SJCRH30 (cell line): Measurements from ENCODE around the gene SLC45A1. TPM values are rescaled to one million over a fixed set of nuclear protein-coding genes. Genes with fewer than 3 reads are reported as not detected.

Experiments
- DNase-seq, 2 experiments: peaks; one replicate each; pipeline ENCODE4 v3.0.0-alpha.2; 2015 to 2020
- H3K27ac ChIP-seq: fragments of 250-450 bp; sonication (Bioruptor Pico); 2 replicates; pipeline ENCODE4 v1.5.1; 2020; ENCODE audit warnings: mild to moderate bottlenecking, moderate library complexity
- H3K27me3 ChIP-seq: fragments of 250-450 bp; sonication (Bioruptor Pico); 2 replicates; pipeline ENCODE4 v1.5.1; 2020; ENCODE audit warnings: mild to moderate bottlenecking, moderate library complexity
- H3K36me3 ChIP-seq: fragments of 250-450 bp; sonication (Bioruptor Pico); 2 replicates; pipeline ENCODE4 v1.5.1; 2020; ENCODE audit warnings: mild to moderate bottlenecking, moderate library complexity
- H3K4me1 ChIP-seq: fragments of 250-450 bp; sonication (Bioruptor Pico); 2 replicates; pipeline ENCODE4 v1.5.1; 2020; ENCODE audit warnings: mild to moderate bottlenecking, moderate library complexity
- H3K4me3 ChIP-seq: fragments of 250-450 bp; sonication (Bioruptor Pico); 2 replicates; pipeline ENCODE4 v1.5.1; 2020; ENCODE audit warnings: mild to moderate bottlenecking, moderate library complexity
- H3K9me3 ChIP-seq: fragments of 250-450 bp; sonication (Bioruptor Pico); replicated peaks from 2 replicates; pipeline ENCODE4 v1.5.1; 2020; ENCODE audit warnings: mild to moderate bottlenecking, moderate library complexity
- total RNA-seq: library from RNA; depleted of rRNA; stranded (reverse); fragments of >200 nt; shearing (Covaris generic); gene quantifications from 2 replicates; pipeline ENCODE4 v1.2.3, GENCODE V29; 2014

Gene SLC45A1
- total RNA-seq, 1 experiment from 2014 or later: 2.8 TPM

DNA sequence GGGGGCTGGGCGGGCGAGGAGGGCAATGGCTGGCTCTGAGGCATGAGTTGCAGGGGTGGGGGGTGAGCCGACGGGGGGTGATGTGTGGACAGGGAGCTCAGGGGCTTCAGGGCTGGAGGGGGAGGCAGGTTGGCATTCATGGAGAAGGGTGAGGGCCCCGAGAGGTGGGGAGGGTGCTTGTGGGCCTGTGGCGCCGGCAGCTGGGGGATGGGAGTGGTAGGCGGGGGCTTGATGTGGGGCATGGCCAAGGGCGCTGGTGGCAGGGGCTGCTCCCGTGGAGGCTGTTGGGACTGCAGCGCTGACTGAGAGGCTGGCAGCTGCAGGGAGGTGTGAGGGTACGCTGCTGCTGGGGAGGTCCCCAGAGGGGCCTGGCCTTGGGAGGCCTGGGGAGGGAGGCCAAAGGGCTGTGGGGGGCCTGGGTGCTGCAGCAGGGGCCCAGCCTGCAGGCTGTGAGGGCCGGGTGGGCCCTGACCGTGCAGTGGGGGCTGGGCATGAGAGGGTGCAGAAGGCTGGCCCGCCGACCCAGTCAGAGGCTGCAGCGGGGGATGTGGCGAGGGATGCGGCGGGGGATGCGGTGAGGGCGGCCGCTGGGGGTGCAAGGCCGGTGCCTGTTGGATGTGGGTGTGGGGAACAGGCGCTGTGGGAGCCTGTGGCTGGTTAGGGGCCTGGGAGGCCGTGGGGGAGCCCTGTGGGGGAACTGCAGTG is 42.7 kb downstream of the SLC45A1 start:
- H3K4me3 ChIP-seq: no peak overlapping the region
- H3K27me3 ChIP-seq: no peaks in the 10 kb centered on the region
- no peaks in the 10 kb centered on the region for H3K4me1 ChIP-seq
- no peak for DNase-seq
- H3K9me3 ChIP-seq: no peaks in the 10 kb centered on the region
- peaks cover 59% of the 10 kb centered on the region for H3K36me3 ChIP-seq
- no peak overlapping the region for H3K27ac ChIP-seq

DNA sequence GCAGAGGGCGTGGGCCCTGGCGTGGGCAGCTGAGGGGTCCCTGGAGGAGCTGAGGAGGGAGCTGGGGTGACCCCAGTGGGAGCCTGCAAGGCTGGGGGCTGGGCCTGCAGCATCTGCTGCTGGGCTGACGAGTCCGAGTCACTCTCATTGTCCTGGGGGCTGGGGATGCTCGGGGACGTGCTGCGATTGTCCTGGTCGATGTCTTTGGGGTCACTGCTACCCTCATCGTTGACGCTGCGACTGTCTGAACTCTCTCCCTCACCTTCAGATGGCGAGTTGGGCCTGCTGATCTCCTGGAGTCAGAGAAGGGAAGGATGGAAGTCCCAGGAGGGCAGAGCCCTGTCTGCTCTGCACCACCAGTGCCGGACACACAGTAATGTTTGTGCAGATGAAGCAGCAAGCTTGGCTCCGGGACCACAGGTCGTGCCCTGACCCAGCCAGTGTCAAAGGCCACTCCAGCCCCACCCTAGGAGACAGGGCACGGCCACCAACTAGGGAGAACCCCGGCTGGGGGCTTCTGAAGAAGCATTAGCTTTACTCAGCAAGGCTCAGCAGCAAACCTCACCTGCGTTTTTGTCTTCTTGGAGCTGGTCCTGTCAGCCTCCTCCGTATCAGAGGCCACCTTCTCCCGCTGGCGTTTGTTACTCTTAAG is 43.4 kb downstream of the SLC45A1 start:
- no peaks in the 10 kb centered on the region for H3K9me3 ChIP-seq
- no peaks in the 10 kb centered on the region for H3K4me1 ChIP-seq
- DNase-seq: no peak
- no peak overlapping the region for H3K27ac ChIP-seq
- H3K36me3 ChIP-seq: peaks cover 61% of the 10 kb centered on the region
- H3K4me3 ChIP-seq: no peak overlapping the region
- no peaks in the 10 kb centered on the region for H3K27me3 ChIP-seq

DNA sequence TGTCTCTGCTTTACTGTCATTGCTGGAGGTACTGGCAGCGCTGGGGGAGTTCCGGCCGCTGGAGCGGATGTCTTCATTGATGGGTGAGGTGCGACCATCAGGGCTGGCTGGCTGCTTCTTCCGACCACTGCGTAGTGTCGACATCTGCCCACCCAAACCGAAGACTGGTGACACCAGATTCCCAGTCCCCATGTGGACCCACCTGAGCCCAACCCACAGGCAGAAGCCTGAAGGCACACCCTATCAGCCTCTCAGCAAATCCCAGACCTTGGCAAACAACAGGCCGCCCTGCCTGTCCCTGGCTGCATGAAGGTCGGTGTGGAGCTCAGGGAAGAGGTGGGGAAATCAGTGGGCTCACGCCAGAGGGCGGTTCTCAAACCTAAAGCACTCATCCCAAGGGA is 44.8 kb downstream of the SLC45A1 start:
- Histone ChIP-seq H3K27me3 (no peaks in the 10 kb centered on the region), H3K4me3 (no peak overlapping the region), H3K27ac (no peak overlapping the region), H3K9me3 (no peaks in the 10 kb centered on the region), H3K36me3 (peaks cover 63% of the 10 kb centered on the region), H3K4me1 (no peaks in the 10 kb centered on the region; the same call in 1 of the 2 replicates)
- DNase-seq: no peak

DNA sequence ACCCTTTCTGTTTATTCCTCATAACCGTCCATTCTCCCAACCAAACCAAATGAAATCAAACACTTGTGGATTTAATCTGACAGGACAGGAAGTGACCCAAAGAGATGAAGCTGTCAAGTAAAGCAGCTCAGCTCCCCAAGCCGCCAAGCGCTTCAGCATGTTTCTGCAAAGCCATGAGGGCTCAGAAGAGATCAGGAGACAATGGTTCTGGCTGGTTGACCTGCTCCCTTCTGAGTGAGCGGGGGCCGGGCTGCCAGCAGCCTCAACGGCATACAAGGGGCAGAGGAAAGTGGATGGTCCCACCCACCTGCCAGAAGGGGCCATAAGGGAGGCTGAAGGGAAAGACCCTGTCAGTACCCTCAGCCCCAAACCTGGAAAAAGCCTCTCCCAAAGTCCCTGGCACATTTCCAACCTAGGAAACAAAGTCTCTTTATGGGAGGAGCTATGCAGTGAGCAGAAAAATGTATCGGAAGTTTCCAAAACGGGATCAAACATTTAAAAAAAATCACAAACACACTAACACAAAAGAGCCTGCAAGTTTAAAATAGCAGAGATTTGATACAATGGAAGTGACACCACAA is 45.4 kb downstream of the SLC45A1 start:
- Histone ChIP-seq H3K4me1 (no peaks in the 10 kb centered on the region; the same call in 1 of the 2 replicates), H3K4me3 (no peak overlapping the region), H3K27me3 (no peaks in the 10 kb centered on the region), H3K9me3 (no peaks in the 10 kb centered on the region), H3K27ac (no peak overlapping the region), H3K36me3 (peaks cover 58% of the 10 kb centered on the region)
- no peak for DNase-seq

DNA sequence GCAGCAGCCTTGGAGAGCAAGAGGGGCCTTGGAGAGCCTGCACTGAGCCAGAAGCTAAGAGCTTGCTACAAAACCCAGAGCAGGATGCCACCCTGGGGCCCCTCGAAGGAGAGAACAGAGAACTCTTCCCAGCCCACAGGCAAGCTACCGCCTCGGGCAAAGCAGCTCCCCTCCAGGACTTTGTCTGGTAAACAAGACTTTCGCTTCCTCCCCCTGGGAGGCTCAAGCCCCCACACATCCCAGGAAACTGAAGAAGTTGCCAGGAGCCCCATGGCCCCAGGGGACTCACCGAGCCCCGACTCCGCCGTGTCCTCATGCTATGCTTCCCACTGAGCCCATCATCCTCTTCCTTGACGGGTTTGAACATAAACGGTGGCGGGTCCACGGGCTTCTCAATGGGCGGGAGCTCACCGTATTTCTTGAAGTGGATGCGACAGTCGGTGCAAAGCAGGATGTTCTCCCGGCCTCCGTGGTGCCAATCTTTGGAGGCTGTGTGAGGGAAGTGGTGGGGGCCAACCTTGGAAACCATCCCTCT is 45.9 kb downstream of the SLC45A1 start:
- no peak overlapping the region for H3K27ac ChIP-seq
- H3K4me3 ChIP-seq: no peak overlapping the region
- peaks cover 53% of the 10 kb centered on the region for H3K36me3 ChIP-seq
- no peaks in the 10 kb centered on the region for H3K27me3 ChIP-seq
- H3K9me3 ChIP-seq: no peaks in the 10 kb centered on the region
- DNase-seq: no peak
- no peaks in the 10 kb centered on the region; the same call in 1 of the 2 replicates for H3K4me1 ChIP-seq

DNA sequence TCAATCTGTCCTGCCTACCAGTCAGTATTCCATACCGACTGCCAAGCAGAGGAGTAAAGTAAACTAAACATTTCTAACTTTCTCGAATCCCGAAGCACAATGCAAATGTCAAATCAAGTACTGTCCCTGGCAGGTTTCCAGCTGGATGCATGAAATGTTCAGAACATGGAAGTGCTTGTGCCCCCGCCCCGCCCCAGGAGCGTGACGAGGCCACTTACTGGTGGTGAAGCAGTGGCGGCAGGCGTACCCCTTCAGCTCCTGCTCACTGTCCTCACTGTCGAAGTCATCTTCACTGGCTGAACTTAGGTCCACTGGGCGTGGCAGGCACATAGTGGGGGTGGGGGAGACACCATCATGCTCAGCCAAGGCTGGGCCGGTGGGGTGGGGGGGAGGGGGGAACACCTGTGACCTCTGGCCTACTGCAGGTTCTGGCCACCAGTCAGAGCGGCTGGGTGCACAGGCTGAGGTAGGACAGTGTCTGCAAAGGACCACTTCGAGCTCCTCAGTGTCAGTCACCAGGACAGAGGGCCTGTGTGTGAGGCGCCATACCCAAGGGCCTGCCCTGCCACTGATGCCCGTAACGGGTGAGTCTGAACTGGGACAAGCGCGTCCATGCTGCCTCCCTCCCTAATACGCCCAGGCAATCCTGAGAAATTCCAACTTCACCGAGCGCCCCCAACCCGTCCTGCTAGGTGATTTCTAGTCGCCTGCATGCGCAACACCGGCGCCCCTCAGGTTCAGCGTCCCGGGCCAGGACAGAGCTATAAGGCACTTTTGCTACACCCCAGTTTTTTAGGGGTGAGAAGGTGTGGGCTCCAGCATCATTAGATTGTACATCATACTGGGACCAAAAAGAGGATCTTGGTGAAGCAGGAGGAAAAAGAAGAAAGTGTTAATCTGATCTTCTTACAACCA is 46.9 kb downstream of the SLC45A1 start:
- DNase-seq: no peak
- no peaks in the 10 kb centered on the region for H3K27me3 ChIP-seq
- H3K4me3 ChIP-seq: no peak overlapping the region
- no peaks in the 10 kb centered on the region; the same call in 1 of the 2 replicates for H3K4me1 ChIP-seq
- no peak overlapping the region for H3K27ac ChIP-seq
- H3K9me3 ChIP-seq: no peaks in the 10 kb centered on the region
- peaks cover 44% of the 10 kb centered on the region for H3K36me3 ChIP-seq

DNA sequence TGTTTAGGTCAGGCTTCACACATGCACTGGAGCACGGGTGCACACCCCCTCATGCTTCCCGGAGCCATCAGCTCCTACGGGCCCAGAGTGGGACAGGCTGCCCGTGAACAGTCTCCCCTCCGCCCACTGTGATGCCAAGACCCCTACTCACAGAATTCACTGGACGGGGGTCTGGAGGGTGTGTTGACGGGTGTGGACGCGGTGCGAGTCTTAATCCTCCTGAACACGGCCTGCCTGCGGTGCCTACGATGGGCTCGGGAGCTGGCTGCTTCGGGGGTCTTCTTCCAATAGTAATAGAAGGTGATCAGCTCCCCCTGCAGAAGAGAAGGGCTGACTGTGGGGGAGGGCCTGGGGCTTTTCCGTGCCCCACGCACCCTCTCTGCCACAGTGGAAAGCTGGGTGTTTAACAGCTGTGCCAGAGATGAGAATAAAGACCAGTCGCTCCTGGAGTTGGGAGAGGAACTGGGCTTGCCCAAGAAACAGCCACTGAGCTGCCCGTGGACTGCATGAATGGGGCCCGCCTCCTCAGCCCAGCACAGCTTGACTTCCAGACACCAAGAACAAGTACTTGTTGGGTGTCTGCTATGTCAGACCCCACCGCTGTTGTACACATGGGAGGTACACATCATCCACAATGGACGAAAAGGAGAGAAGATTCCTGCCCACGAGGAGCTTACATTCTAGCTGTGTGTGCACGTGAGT is 47.9 kb downstream of the SLC45A1 start:
- H3K36me3 ChIP-seq: peaks cover 43% of the 10 kb centered on the region
- DNase-seq: no peak
- H3K27me3 ChIP-seq: no peaks in the 10 kb centered on the region
- H3K9me3 ChIP-seq: no peaks in the 10 kb centered on the region
- peaks cover 9% of the 10 kb centered on the region for H3K4me1 ChIP-seq
- no peak overlapping the region for H3K4me3 ChIP-seq
- no peak overlapping the region for H3K27ac ChIP-seq

DNA sequence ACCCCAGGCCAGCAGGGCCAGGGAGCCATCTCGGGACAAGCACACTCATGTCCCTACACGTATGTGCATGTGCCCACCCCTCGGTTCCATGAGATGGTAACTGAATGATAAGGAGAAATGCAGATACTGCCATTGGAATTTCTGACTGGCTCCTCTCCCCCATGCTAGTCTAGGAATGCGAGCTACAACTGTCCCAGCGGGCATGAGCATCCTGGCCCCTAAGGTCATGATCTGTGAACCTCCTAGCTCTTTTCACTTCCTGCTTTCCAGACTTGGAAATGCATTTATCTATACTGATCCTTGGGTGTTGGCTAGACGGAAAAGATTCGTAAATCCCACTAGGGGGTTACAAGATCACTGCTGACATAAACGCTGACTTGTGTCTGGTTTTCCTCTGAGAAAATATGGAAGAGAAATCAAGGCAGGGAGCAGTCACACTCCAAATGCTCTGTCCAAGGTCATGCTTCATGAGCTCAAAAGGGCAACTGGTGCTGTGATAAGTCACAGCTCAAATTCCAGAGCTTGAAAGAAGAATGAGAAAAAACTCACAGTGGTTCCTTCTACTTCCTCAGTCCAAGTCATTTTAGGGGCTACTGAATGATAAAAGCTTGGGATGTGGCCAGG is 49.8 kb downstream of the SLC45A1 start:
- H3K36me3 ChIP-seq: peaks cover 32% of the 10 kb centered on the region
- DNase-seq: no peak
- H3K4me3 ChIP-seq: no peak overlapping the region
- H3K27ac ChIP-seq: no peak overlapping the region
- H3K9me3 ChIP-seq: no peaks in the 10 kb centered on the region
- peaks cover 28% of the 10 kb centered on the region for H3K4me1 ChIP-seq
- H3K27me3 ChIP-seq: no peaks in the 10 kb centered on the region

DNA sequence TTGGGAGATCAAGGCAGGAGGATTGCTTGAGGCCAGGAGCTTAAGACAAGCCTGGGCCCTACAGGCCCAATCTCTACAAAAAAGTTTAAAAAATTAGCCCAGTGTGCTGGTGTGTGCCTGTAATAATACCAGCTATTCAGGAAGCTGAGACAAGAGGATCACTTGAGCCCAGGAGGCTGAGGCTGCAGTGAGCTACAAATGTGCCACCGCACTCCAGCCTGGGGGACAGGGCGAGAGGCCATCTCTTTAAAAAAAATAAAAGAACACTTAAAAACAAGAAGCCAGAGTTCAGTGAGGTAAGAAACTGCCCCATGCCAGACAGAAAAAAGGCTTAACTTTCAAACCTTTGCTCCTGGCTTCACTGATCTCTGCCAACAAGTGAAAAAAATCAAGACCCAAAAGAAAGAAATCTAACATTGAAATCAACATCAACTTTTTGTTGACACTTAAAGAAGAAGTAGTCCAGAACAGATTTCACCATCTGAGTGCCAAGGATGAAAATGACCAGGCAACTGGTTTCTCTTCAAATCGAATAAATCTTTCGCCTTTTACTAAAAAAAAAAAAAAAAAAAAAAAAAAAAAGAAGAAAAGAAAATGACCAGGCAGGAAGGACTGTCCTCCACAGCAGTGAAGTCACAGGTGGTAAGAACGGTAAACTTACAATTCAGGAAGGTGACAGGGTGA is 51.2 kb downstream of the SLC45A1 start:
- peaks cover 40% of the 10 kb centered on the region for H3K4me1 ChIP-seq
- no peak overlapping the region for H3K27ac ChIP-seq

DNA sequence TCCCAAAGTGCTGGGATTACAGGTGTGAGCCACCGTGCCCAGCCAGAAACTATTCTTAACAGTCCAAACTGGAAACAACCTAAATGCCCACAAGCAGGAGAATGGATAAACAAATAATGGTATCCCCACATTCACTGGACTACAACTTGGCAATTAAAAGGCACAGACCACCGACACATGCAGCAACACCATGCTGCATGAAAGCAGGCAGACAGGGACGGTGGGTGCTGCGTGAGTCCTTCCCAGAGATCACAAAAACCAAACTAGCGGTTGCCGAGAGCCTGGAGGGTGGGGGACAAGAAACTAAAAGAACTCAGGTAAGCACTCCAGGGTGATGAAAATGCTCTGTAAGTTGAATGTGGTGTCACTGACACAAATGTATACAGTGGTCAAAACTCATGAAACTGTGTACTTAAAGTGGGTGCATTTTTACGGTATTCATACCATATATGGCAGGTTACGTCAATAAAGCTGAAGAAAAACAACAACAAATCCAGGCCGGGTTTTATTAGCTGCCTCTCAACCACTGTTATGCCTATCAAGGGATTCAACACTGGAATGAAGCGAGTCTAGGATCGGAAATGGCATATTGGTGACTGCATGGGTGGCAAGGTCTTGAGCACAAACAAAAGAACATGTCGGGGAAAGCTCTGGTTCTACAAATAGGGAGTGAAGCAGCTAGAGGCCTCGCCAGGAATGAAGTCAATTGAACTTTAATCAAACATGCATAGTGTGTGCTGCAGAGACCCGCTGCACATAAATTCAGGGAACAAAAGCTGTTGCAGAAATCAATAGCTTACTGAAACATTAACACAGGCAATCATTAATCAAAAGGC is 52.4 kb downstream of the SLC45A1 start:
- Histone ChIP-seq H3K4me3 (no peak overlapping the region), H3K4me1 (peaks cover 50% of the 10 kb centered on the region), H3K36me3 (peaks cover 15% of the 10 kb centered on the region), H3K27me3 (no peaks in the 10 kb centered on the region), H3K27ac (peak overlapping the region; percentile 19; the same call in 1 of the 2 replicates), H3K9me3 (no peaks in the 10 kb centered on the region)
- peak; percentile 47 to 74 for DNase-seq

More for the DNA sequence above, 51.2 kb downstream of the SLC45A1 start:
- no peak overlapping the region for H3K4me3 ChIP-seq
- no peaks in the 10 kb centered on the region for H3K27me3 ChIP-seq
- H3K9me3 ChIP-seq: no peaks in the 10 kb centered on the region
- no peak for DNase-seq
- peaks cover 23% of the 10 kb centered on the region for H3K36me3 ChIP-seq

DNA sequence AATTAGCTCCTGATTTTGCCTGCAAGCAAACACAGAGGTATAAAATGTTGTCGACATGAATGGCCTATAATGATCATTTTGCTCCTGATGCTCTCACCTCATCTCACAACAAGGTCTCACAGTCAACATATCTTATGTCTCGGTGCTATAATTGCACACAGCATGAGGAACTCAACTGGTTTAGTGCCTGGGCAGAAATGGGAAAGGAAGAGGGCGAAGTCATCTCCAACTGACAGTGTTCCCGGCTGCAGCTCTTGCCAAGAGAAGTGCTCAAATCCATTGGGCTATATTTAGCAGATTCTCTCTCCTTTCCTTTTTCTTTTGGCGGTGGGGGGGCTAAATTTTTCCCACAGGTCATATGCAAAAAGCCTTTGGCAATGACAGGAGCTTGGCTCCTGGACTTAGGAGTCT is 53.0 kb downstream of the SLC45A1 start:
- H3K36me3 ChIP-seq: peaks cover 9% of the 10 kb centered on the region
- peak in 1 of 2 experiments; percentile 37 for DNase-seq
- no peaks in the 10 kb centered on the region for H3K27me3 ChIP-seq
- H3K4me3 ChIP-seq: no peak overlapping the region
- peaks cover 50% of the 10 kb centered on the region for H3K4me1 ChIP-seq
- H3K27ac ChIP-seq: peak overlapping the region; percentile 19; the same call in 1 of the 2 replicates
- H3K9me3 ChIP-seq: no peaks in the 10 kb centered on the region

DNA sequence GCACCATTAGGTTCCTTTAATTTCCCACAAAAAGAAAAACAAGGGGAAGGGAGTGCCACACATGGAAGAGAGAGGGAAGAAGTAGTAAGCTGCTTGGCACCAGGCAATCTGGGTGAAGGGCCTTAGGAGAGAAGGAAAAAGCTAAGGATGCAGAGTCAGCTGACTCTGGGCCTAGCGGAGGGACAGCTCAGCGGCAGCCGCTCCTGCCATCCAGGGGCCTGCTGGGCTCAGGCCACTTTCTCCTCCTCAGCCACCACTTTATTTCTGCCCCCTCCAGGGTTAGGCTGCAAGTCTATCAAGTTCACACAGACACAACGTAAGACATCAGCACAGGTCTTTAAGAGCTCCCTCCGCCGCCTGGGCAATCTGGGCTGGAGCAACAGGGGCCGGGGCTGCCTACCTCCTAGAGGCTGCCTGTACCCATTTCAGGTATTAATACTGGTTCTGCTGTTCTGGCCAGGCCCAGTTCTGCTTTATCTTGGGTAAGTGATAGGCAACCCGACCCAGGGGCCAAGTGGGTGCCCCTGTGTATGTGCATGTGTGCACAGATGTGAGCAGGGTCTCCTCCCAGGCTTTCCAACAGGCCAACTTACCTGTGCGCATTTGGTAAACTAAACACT is 53.6 kb downstream of the SLC45A1 start:
- Histone ChIP-seq H3K9me3 (no peaks in the 10 kb centered on the region), H3K36me3 (peaks cover 4% of the 10 kb centered on the region; the same call in 1 of the 2 replicates), H3K27me3 (no peaks in the 10 kb centered on the region), H3K27ac (no peak overlapping the region; the same call in 1 of the 2 replicates), H3K4me1 (peaks cover 50% of the 10 kb centered on the region), H3K4me3 (no peak overlapping the region)
- no peak for DNase-seq
